ENCODE measurements around the gene EHMT1. TPM values are rescaled to one million over a fixed set of nuclear protein-coding genes. Genes with fewer than 3 reads are reported as not detected.

Gene EHMT1
- total RNA-seq, 1 donor from 2014 or later = 59.9 TPM

GRCh38 chr9:137761793-137762192 lies 143.0 kb downstream of the EHMT1 start:
- TF ChIP-seq CTCF (IDR thresholded peaks at IDR 0.05; ENCODE audit: insufficient read depth, low read length, poor library complexity, severe bottlenecking) = no peak
- H3K4me3 ChIP-seq (ENCODE audit: low read depth, low read length) = no peak overlapping the region
- H3K27me3 ChIP-seq (ENCODE audit: control insufficient read depth, insufficient read depth, low read length) = no peaks in the 10 kb centered on the region
- no peak for DNase-seq (ENCODE audit: low read depth)
- peaks cover 4% of the 10 kb centered on the region for H3K36me3 ChIP-seq (ENCODE audit: control insufficient read depth, insufficient read depth, low read length)

GRCh38 chr9:137762414-137763061 lies 143.7 kb downstream of the EHMT1 start:
- Histone ChIP-seq H3K4me3 (ENCODE audit: low read depth, low read length) (no peak overlapping the region), H3K36me3 (ENCODE audit: control insufficient read depth, insufficient read depth, low read length) (peaks cover 6% of the 10 kb centered on the region), H3K27me3 (ENCODE audit: control insufficient read depth, insufficient read depth, low read length) (no peaks in the 10 kb centered on the region)
- no peak for DNase-seq (ENCODE audit: low read depth)
- TF ChIP-seq CTCF (IDR thresholded peaks at IDR 0.05; ENCODE audit: insufficient read depth, low read length, poor library complexity, severe bottlenecking) = no peak

- H3K36me3 ChIP-seq (ENCODE audit: control insufficient read depth, insufficient read depth, low read length) = peaks cover 6% of the 10 kb centered on the region
- H3K4me3 ChIP-seq (ENCODE audit: low read depth, low read length) = no peak overlapping the region
- no peak for TF ChIP-seq CTCF (IDR thresholded peaks at IDR 0.05; ENCODE audit: insufficient read depth, low read length, poor library complexity, severe bottlenecking)
- no peak for DNase-seq (ENCODE audit: low read depth)
- no peaks in the 10 kb centered on the region for H3K27me3 ChIP-seq (ENCODE audit: control insufficient read depth, insufficient read depth, low read length)
These were observed 144.6 kb downstream of the EHMT1 start for GRCh38 chr9:137763271-137763955.

- Histone ChIP-seq H3K4me3 (ENCODE audit: low read depth, low read length) (no peak overlapping the region), H3K27me3 (ENCODE audit: control insufficient read depth, insufficient read depth, low read length) (no peaks in the 10 kb centered on the region), H3K36me3 (ENCODE audit: control insufficient read depth, insufficient read depth, low read length) (peaks cover 6% of the 10 kb centered on the region)
- no peak for TF ChIP-seq CTCF (IDR thresholded peaks at IDR 0.05; ENCODE audit: insufficient read depth, low read length, poor library complexity, severe bottlenecking)
- no peak for DNase-seq (ENCODE audit: low read depth)
These were observed 145.4 kb downstream of the EHMT1 start for GRCh38 chr9:137764171-137764671.

GRCh38 chr9:137764981-137765380 lies 146.2 kb downstream of the EHMT1 start:
- DNase-seq (ENCODE audit: low read depth) = no peak
- no peak for TF ChIP-seq CTCF (IDR thresholded peaks at IDR 0.05; ENCODE audit: insufficient read depth, low read length, poor library complexity, severe bottlenecking)
- H3K36me3 ChIP-seq (ENCODE audit: control insufficient read depth, insufficient read depth, low read length) = peaks cover 6% of the 10 kb centered on the region
- H3K4me3 ChIP-seq (ENCODE audit: low read depth, low read length) = no peak overlapping the region
- no peaks in the 10 kb centered on the region for H3K27me3 ChIP-seq (ENCODE audit: control insufficient read depth, insufficient read depth, low read length)

All from kidney epithelial cell (primary cell).